ENCODE results near the gene CACHD1. TPM values are rescaled to one million over a fixed set of nuclear protein-coding genes. Genes with fewer than 3 reads are reported as not detected.

Gene CACHD1
- total and polyA plus RNA-seq, 2 of the 8 experiments (the other 6 are each of a cell fraction or from before 2014, with no cell fraction given): 22.2 to 42.5 TPM

DNA sequence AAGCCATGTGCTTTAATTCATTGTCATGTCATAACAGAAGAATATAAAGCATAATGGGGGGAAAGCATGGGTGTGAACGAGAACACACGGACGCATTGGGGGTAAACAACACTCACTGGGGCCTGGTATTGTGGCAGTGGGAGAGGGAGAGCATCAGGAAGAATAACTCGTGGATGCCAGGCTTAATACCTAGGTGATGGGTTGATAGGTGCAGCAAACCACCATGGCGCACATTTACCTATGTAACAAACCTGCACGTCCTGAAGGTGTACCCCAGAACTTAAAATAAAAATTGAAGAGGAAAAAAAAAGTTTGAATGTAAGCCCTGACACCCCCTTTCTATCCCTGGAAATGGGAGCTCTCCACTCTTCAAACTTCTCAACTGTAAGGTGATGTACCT, 34.9 kb upstream of the CACHD1 start:
- H2AFZ ChIP-seq (ENCODE audit: low read length): no peak overlapping the region
- no peak overlapping the region for H4K5ac ChIP-seq (ENCODE audit: insufficient read length, low read depth, low read length)
- FAIRE-seq (no peak), DNase-seq (ENCODE audit: low read depth in 1 of 2, low spot score in 2 of 2) (no peak)
- TF ChIP-seq MAFK (IDR thresholded peaks at IDR 0.05; ENCODE audit: low read depth, low read length) (no peak), JUND (IDR thresholded peaks at IDR 0.05; ENCODE audit: low read length) (no peak), PHF8 (conservative IDR thresholded peaks at IDR 0.05; ENCODE audit: low read depth, low read length) (no peak), BACH1 (IDR thresholded peaks at IDR 0.05; ENCODE audit: low read length) (no peak)
- no peaks in the 10 kb centered on the region for H4K20me1 ChIP-seq (replicated peaks in 1 of 2; ENCODE audit: control insufficient read depth in 1 of 2, insufficient read depth in 2 of 2, low read length in 2 of 2)
- H2BK15ac ChIP-seq (ENCODE audit: low read length): no peak overlapping the region
- no peak overlapping the region for H2BK5ac ChIP-seq (ENCODE audit: low read depth, low read length)
- no peak overlapping the region for H3K56ac ChIP-seq (replicated peaks; ENCODE audit: insufficient read length, low read depth, low read length)
- no peak overlapping the region for H3K9ac ChIP-seq (replicated peaks in 1 of 4; ENCODE audit: extremely low read depth in 1 of 4, low read depth in 3 of 4, low read length in 3 of 4)
- no peak overlapping the region for H4K8ac ChIP-seq (ENCODE audit: extremely low read depth, insufficient read depth, low read length)
- no peak overlapping the region for H3K27ac ChIP-seq (ENCODE audit: low read depth, low read length)
- CTCF ChIA-PET (ENCODE audit: partially characterized antibody): no interaction called here
- H3K4ac ChIP-seq (replicated peaks; ENCODE audit: insufficient read length, low read depth, low read length): no peak overlapping the region
- H2AK5ac ChIP-seq (ENCODE audit: low read depth, low read length): no peak overlapping the region
- H4K91ac ChIP-seq (replicated peaks; ENCODE audit: insufficient read length, low read length): no peak overlapping the region
- no peak overlapping the region for H3K18ac ChIP-seq (ENCODE audit: extremely low read depth, low read length)
- H3K14ac ChIP-seq (ENCODE audit: insufficient read length): no peak overlapping the region
- H3K9me3 ChIP-seq (ENCODE audit: insufficient read depth in 2 of 2, low read depth in 1 of 2, low read length in 1 of 2): no peaks in the 10 kb centered on the region
- peaks cover 0 to 8% (median 3%) of the 10 kb centered on the region in 4 experiments; a peak in 2 of 7 replicates for H3K4me1 ChIP-seq (replicated peaks in 1 of 4; ENCODE audit: control insufficient read depth in 3 of 4, insufficient read depth in 4 of 4, low read length in 3 of 4)
- no peaks in the 10 kb centered on the region for H3K23me2 ChIP-seq (ENCODE audit: low read depth, low read length)
- no peak overlapping the region for H2BK12ac ChIP-seq (ENCODE audit: low read depth, low read length)
- WGBS, 2 experiments (ENCODE audit: extremely low coverage in 1 of 2, insufficient coverage in 1 of 2, insufficient read length in 1 of 2, insufficient replicate concordance in 2 of 2, low coverage in 1 of 2, low lambda C conversion rate in 2 of 2, missing lambda C conversion rate in 1 of 2): 82% methylated on average over 6 of the region's 6 CpGs; no CpG with 5 or more reads in 1 of the 2 experiments
- H3K23ac ChIP-seq (ENCODE audit: insufficient read length): no peak overlapping the region
- H3K27me3 ChIP-seq (replicated peaks in 1 of 4; ENCODE audit: control insufficient read depth in 3 of 4, extremely low read depth in 1 of 4, insufficient read depth in 3 of 4, low read length in 3 of 4): no peaks in the 10 kb centered on the region
- POLR2A ChIA-PET (ENCODE audit: partially characterized antibody): no interaction called here
- no peak overlapping the region for H3K4me3 ChIP-seq (ENCODE audit: extremely low read depth in 1 of 4, insufficient read depth in 2 of 4, low read depth in 3 of 4, low read length in 4 of 4)
- no peak overlapping the region for H2BK20ac ChIP-seq (ENCODE audit: low read length)
- H3K79me1 ChIP-seq (ENCODE audit: low read depth, low read length): no peaks in the 10 kb centered on the region
- no peaks in the 10 kb centered on the region for H3K36me3 ChIP-seq (ENCODE audit: control insufficient read depth in 2 of 4, insufficient read depth in 4 of 4, low read length in 3 of 4)
- no peak overlapping the region for H2BK120ac ChIP-seq (replicated peaks; ENCODE audit: low read depth, low read length)
- H3K79me2 ChIP-seq (ENCODE audit: control insufficient read depth in 1 of 2, insufficient read depth in 2 of 2, low read length in 2 of 2): no peaks in the 10 kb centered on the region
- H3K4me2 ChIP-seq (ENCODE audit: insufficient read depth in 1 of 2, low read depth in 2 of 2, low read length in 2 of 2): no peak overlapping the region

All from H1 (cell line).